ENCODE measurements around the gene GRAMD1C. TPM values are rescaled to one million over a fixed set of nuclear protein-coding genes. Genes with fewer than 3 reads are reported as not detected.
"Not testable (repeated sequence)": the region's sequence is repeated elsewhere in the genome, so short reads cannot be mapped to it uniquely, and the experiment has no call there.

GRAMD1C gene
- polyA plus RNA-seq, 1 of the 3 experiments (the other 2 are of a cell fraction), result 1.2 TPM

DNA sequence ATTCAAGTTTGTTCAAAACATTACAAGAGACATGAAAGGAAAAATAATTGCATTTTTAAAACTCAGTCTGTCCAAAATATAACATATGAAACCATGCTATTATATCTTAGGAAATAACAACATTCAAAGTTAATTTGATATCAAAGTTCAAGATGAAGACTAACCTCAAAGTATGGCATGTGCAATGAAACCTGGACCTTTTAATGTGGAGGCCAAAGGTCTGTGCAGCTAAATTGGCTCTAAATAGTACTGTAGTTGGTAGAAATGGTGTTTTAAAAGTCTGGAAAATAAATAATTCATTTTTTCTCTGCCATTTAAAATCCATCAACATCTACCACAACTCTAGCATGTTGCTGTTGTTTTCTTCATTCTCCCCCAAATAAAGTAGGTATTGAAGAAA, 8.7 kb downstream of the GRAMD1C start:
- H2AFZ ChIP-seq (ENCODE audit: low read depth), result no peak overlapping the region
- POLR2A ChIA-PET, result no interaction called here
- no peaks in the 10 kb centered on the region for H3K4me1 ChIP-seq (ENCODE audit: control insufficient read depth in 1 of 2, insufficient read depth in 2 of 2, low read depth in 1 of 2, low read length in 1 of 2)
- TF ChIP-seq PBX3 (IDR thresholded peaks at IDR 0.05), result no peak
- no peak for TF ChIP-seq SIN3A (IDR thresholded peaks at IDR 0.05; ENCODE audit: borderline replicate concordance, low read depth, low read length)
- TF ChIP-seq, protein P1, sequence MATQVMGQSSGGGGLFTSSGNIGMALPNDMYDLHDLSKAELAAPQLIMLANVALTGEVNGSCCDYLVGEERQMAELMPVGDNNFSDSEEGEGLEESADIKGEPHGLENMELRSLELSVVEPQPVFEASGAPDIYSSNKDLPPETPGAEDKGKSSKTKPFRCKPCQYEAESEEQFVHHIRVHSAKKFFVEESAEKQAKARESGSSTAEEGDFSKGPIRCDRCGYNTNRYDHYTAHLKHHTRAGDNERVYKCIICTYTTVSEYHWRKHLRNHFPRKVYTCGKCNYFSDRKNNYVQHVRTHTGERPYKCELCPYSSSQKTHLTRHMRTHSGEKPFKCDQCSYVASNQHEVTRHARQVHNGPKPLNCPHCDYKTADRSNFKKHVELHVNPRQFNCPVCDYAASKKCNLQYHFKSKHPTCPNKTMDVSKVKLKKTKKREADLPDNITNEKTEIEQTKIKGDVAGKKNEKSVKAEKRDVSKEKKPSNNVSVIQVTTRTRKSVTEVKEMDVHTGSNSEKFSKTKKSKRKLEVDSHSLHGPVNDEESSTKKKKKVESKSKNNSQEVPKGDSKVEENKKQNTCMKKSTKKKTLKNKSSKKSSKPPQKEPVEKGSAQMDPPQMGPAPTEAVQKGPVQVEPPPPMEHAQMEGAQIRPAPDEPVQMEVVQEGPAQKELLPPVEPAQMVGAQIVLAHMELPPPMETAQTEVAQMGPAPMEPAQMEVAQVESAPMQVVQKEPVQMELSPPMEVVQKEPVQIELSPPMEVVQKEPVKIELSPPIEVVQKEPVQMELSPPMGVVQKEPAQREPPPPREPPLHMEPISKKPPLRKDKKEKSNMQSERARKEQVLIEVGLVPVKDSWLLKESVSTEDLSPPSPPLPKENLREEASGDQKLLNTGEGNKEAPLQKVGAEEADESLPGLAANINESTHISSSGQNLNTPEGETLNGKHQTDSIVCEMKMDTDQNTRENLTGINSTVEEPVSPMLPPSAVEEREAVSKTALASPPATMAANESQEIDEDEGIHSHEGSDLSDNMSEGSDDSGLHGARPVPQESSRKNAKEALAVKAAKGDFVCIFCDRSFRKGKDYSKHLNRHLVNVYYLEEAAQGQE (IDR thresholded peaks at IDR 0.05; ENCODE audit: low read depth, low read length), result no peak
- TF ChIP-seq NRF1 (IDR thresholded peaks at IDR 0.05; ENCODE audit: low read depth, low read length), result no peak
- no peak for TF ChIP-seq NFIC (IDR thresholded peaks at IDR 0.05; ENCODE audit: borderline replicate concordance)
- no peak for TF ChIP-seq JUND (IDR thresholded peaks at IDR 0.05)
- TF ChIP-seq RXRA (IDR thresholded peaks at IDR 0.05; ENCODE audit: borderline replicate concordance, low read depth), result no peak
- no peaks in the 10 kb centered on the region for H3K9me3 ChIP-seq
- CTCF ChIA-PET, result interaction anchor here (1.0 kb wide), 1 partner anchor 10 kb away, joined by 3 read pairs; no protein-coding TSS in a partner anchor
- no peaks in the 10 kb centered on the region for H3K36me3 ChIP-seq (replicated peaks in 1 of 2; ENCODE audit: control insufficient read depth in 1 of 2, insufficient read depth in 2 of 2, low read length in 1 of 2)
- no peak overlapping the region for H3K4me3 ChIP-seq (ENCODE audit: low read depth in 2 of 2, low read length in 1 of 2)
- no peaks in the 10 kb centered on the region for H4K20me1 ChIP-seq (ENCODE audit: insufficient read depth)
- peaks cover 9% of the 10 kb centered on the region for H3F3A ChIP-seq (replicated peaks; ENCODE audit: insufficient read depth)
- H3K4me2 ChIP-seq, result no peak overlapping the region
- no peak overlapping the region for H3K9ac ChIP-seq
- no peak overlapping the region for H3K27ac ChIP-seq (ENCODE audit: low read depth in 2 of 2, low read length in 1 of 2)
- no peaks in the 10 kb centered on the region for H3K9me2 ChIP-seq
- DNase-seq, result no peak
- no peaks in the 10 kb centered on the region for H3K27me3 ChIP-seq (ENCODE audit: insufficient read depth)
- H3K79me2 ChIP-seq (ENCODE audit: insufficient read depth), result no peaks in the 10 kb centered on the region

DNA sequence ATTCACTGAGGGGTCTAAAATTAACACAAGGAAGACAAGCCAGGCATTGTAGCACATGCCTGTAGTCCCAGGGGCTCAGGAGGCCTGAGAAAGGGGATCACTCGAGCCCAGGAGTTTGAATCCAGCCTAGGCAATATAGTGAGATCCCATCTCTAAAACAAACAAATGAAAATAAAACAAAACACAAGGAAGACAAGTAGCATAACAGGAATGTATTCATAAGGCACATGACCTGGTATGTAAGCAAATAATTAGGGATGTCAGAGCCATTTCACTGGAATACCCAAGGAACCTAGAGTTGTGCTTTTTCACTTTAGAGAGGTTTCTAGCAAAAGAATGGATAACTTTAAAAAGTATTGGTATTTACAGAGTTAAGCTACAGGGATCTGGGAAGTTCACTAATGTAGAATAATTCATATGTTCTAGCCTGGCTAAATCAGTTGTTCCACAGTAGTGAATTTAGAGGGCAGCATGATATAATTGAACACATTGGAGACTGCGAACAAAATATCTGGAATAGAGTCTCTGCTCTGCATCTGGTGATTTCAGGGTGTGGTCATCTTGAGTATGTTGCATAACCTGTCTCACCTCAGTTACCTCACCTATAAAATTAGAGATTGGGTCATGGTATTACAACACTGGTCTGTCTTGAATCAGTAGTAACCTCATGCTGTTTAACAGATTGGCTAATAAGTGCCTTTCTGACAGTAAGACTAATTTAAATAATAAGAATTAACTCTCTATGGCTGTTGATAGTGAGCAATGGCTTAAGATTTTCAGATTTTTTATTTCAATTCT, 9.3 kb downstream of the GRAMD1C start:
- CTCF ChIA-PET, result interaction anchor here (0.6 to 1.3 kb wide), 2 partner anchors 9 to 10 kb away, joined by 3 to 4 read pairs; partner anchors contain the start of gene GRAMD1C

GRCh38 chr3:113849071-113849470, 10.5 kb downstream of the GRAMD1C start:
- H3K27me3 ChIP-seq (ENCODE audit: insufficient read depth); H3K27ac ChIP-seq (ENCODE audit: low read depth in 2 of 2, low read length in 1 of 2); POLR2A ChIA-PET; H3K4me1 ChIP-seq (ENCODE audit: control insufficient read depth in 1 of 2, insufficient read depth in 2 of 2, low read depth in 1 of 2, low read length in 1 of 2); DNase-seq; H3K36me3 ChIP-seq (replicated peaks in 1 of 2; ENCODE audit: control insufficient read depth in 1 of 2, insufficient read depth in 2 of 2, low read length in 1 of 2); H3K9me2 ChIP-seq; H4K20me1 ChIP-seq (ENCODE audit: insufficient read depth); H3K79me2 ChIP-seq (ENCODE audit: insufficient read depth); H3F3A ChIP-seq (replicated peaks; ENCODE audit: insufficient read depth); H3K9me3 ChIP-seq; H3K4me3 ChIP-seq (ENCODE audit: low read depth in 2 of 2, low read length in 1 of 2); H3K4me2 ChIP-seq; H2AFZ ChIP-seq (ENCODE audit: low read depth); H3K9ac ChIP-seq: not testable (repeated sequence)
- CTCF ChIA-PET, result interaction anchor here (1.3 kb wide), 1 partner anchor 10 kb away, joined by 4 read pairs; the partner anchor contains the start of gene GRAMD1C
- 85% methylated on average over 3 of the region's 3 CpGs for WGBS (ENCODE audit: low lambda C conversion rate)

More for the DNA sequence above, 9.3 kb downstream of the GRAMD1C start:
- Histone ChIP-seq H3K9me3 (no peaks in the 10 kb centered on the region), H4K20me1 (ENCODE audit: insufficient read depth) (no peaks in the 10 kb centered on the region), H3K4me3 (ENCODE audit: low read depth in 2 of 2, low read length in 1 of 2) (no peak overlapping the region), H3K9me2 (no peaks in the 10 kb centered on the region), H2AFZ (ENCODE audit: low read depth) (no peak overlapping the region), H3K79me2 (ENCODE audit: insufficient read depth) (no peaks in the 10 kb centered on the region), H3F3A (replicated peaks; ENCODE audit: insufficient read depth) (peaks cover 9% of the 10 kb centered on the region), H3K4me1 (ENCODE audit: control insufficient read depth in 1 of 2, insufficient read depth in 2 of 2, low read depth in 1 of 2, low read length in 1 of 2) (no peaks in the 10 kb centered on the region), H3K27ac (ENCODE audit: low read depth in 2 of 2, low read length in 1 of 2) (no peak overlapping the region), H3K27me3 (ENCODE audit: insufficient read depth) (no peaks in the 10 kb centered on the region), H3K4me2 (no peak overlapping the region), H3K36me3 (replicated peaks in 1 of 2; ENCODE audit: control insufficient read depth in 1 of 2, insufficient read depth in 2 of 2, low read length in 1 of 2) (no peaks in the 10 kb centered on the region), H3K9ac (no peak overlapping the region)
- POLR2A ChIA-PET, result no interaction called here
- DNase-seq, result no peak
- TF ChIP-seq SIN3A (IDR thresholded peaks at IDR 0.05; ENCODE audit: borderline replicate concordance, low read depth, low read length) (no peak), GATA2 (CRISPR knock-in tag; IDR thresholded peaks at IDR 0.05) (no peak)
- TF ChIP-seq, protein P2, sequence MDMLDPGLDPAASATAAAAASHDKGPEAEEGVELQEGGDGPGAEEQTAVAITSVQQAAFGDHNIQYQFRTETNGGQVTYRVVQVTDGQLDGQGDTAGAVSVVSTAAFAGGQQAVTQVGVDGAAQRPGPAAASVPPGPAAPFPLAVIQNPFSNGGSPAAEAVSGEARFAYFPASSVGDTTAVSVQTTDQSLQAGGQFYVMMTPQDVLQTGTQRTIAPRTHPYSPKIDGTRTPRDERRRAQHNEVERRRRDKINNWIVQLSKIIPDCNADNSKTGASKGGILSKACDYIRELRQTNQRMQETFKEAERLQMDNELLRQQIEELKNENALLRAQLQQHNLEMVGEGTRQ (IDR thresholded peaks at IDR 0.05; ENCODE audit: borderline replicate concordance, low read depth, low read length), result no peak
- 61% methylated on average over 2 of the region's 2 CpGs for WGBS (ENCODE audit: low lambda C conversion rate)

- POLR2A ChIA-PET; H4K20me1 ChIP-seq (ENCODE audit: insufficient read depth); H3K4me2 ChIP-seq; H3K79me2 ChIP-seq (ENCODE audit: insufficient read depth); H3K9ac ChIP-seq; H3K4me3 ChIP-seq (ENCODE audit: low read depth in 2 of 2, low read length in 1 of 2); H3K4me1 ChIP-seq (ENCODE audit: control insufficient read depth in 1 of 2, insufficient read depth in 2 of 2, low read depth in 1 of 2, low read length in 1 of 2); H3F3A ChIP-seq (replicated peaks; ENCODE audit: insufficient read depth); DNase-seq; H3K27me3 ChIP-seq (ENCODE audit: insufficient read depth); H3K36me3 ChIP-seq (replicated peaks in 1 of 2; ENCODE audit: control insufficient read depth in 1 of 2, insufficient read depth in 2 of 2, low read length in 1 of 2); H3K9me2 ChIP-seq; H3K27ac ChIP-seq (ENCODE audit: low read depth in 2 of 2, low read length in 1 of 2); CTCF ChIA-PET; H2AFZ ChIP-seq (ENCODE audit: low read depth); H3K9me3 ChIP-seq: not testable (repeated sequence)
- WGBS (ENCODE audit: low lambda C conversion rate), result 75% methylated on average over 14 of the region's 22 CpGs
These were observed 11.3 kb downstream of the GRAMD1C start for GRCh38 chr3:113849841-113850240.

Measured in SK-N-SH (cell line).